Activated CD8-positive, alpha-beta T cell treated with anti-CD3 and anti-CD28 coated beads for 36 hours (primary cell): ENCODE results near the gene FADD. TPM values are rescaled to one million over a fixed set of nuclear protein-coding genes. Genes with fewer than 3 reads are reported as not detected.
A peak's percentile ranks its signal among the peaks of the same experiment; 100 is the strongest.

Experiments used
- ATAC-seq: fragments of 200-7000 bp; cut with Tn5 transposase; one replicate; pipeline ENCODE4 v1.10.0; 2021; ENCODE audit warnings: mild to moderate bottlenecking, moderate library complexity
- CTCF ChIA-PET: fragments of 350-600 bp; sonication (Branson Sonifier 250); formaldehyde crosslinking; loops from one replicate; lab custom pipeline; 2021; ENCODE audit warnings: antibody characterized with exemption; lab: Charles Lee
- POLR2A ChIA-PET: fragments of 350-600 bp; sonication (Branson Sonifier 250); formaldehyde crosslinking; loops from one replicate; lab custom pipeline; 2021; ENCODE audit warnings: antibody characterized with exemption; lab: Charles Lee
- DNase-seq: peaks from one replicate; pipeline ENCODE4 v3.0.0-alpha.2; 2020
- H3K27ac Mint-ChIP-seq: one replicate; pipeline ENCODE4 v1.8.0; 2021; ENCODE audit warnings: mild to moderate bottlenecking, mixed read lengths
- H3K27me3 Mint-ChIP-seq: one replicate; pipeline ENCODE4 v1.8.0; 2021; ENCODE audit warnings: mixed read lengths
- H3K36me3 Mint-ChIP-seq: one replicate; pipeline ENCODE4 v1.8.0; 2021; ENCODE audit warnings: low read depth, mixed read lengths
- H3K4me1 Mint-ChIP-seq: one replicate; pipeline ENCODE4 v1.8.0; 2021; ENCODE audit warnings: low read depth, mixed read lengths
- H3K4me3 Mint-ChIP-seq: one replicate; pipeline ENCODE4 v1.8.0; 2021; ENCODE audit warnings: mild to moderate bottlenecking, moderate library complexity, mixed read lengths
- H3K9me3 Mint-ChIP-seq: one replicate; pipeline ENCODE4 v1.8.0; 2021; ENCODE audit warnings: mixed read lengths
- intact Hi-C: fragments of 100-400 bp; cut with micrococcal nuclease; formaldehyde crosslinking; loops from one replicate; pipeline ENCODE4 v1.10.0; 2022
- total RNA-seq, 2 experiments: library from RNA; stranded (reverse); gene quantifications; one replicate each; pipeline ENCODE4 v1.2.3, GENCODE V29; 2021
- TF ChIP-seq, protein P1 (sequence below): fragments of 200-600 bp; IDR thresholded peaks from one replicate; pipeline ENCODE4 v1.8.0; 2022; ENCODE audit warnings: antibody characterized with exemption, mild to moderate bottlenecking

FADD gene
- total RNA-seq, 2 experiments from 2014 or later, result 27.6 to 29.6 TPM

DNA sequence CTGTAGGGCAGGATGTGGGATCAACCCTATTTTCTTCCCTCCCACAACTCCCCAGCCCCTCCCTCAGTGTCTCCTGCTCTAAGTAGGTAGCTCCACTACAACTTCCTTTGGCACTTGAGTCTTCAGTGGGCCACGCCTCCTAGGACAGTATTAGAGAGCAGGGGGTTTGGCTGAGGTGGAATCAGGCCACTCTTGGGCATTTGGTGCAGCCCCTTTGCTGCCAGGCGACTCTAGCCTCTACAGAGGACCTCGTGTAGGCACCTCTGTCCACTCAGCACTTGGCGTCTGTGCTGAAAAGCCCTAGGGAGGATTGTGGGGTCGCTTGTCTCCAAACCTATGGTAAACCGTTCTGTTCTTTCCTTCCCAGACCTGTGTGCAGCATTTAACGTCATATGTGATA, 2.7 kb downstream of the FADD start:
- TF ChIP-seq, protein P1, sequence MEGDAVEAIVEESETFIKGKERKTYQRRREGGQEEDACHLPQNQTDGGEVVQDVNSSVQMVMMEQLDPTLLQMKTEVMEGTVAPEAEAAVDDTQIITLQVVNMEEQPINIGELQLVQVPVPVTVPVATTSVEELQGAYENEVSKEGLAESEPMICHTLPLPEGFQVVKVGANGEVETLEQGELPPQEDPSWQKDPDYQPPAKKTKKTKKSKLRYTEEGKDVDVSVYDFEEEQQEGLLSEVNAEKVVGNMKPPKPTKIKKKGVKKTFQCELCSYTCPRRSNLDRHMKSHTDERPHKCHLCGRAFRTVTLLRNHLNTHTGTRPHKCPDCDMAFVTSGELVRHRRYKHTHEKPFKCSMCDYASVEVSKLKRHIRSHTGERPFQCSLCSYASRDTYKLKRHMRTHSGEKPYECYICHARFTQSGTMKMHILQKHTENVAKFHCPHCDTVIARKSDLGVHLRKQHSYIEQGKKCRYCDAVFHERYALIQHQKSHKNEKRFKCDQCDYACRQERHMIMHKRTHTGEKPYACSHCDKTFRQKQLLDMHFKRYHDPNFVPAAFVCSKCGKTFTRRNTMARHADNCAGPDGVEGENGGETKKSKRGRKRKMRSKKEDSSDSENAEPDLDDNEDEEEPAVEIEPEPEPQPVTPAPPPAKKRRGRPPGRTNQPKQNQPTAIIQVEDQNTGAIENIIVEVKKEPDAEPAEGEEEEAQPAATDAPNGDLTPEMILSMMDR, result no peak
- POLR2A ChIA-PET, result interaction anchor here (1.3 kb wide), 1 partner anchor 10 kb away, joined by 3 read pairs; no protein-coding TSS in a partner anchor
- ATAC-seq, result no peak
- Mint-ChIP-seq H3K27ac (peak overlapping the region; percentile 98), H3K9me3 (no peaks in the 10 kb centered on the region), H3K27me3 (no peaks in the 10 kb centered on the region), H3K36me3 (peaks cover 50% of the 10 kb centered on the region), H3K4me1 (peaks cover 54% of the 10 kb centered on the region), H3K4me3 (peak overlapping the region; percentile 97)
- CTCF ChIA-PET, result interaction anchor here (1.4 kb wide), 1 partner anchor 28 kb away, joined by 4 read pairs; no protein-coding TSS in a partner anchor
- peak; percentile 16 for DNase-seq
- intact Hi-C loops, result loop anchor here (10.0 kb wide), 1 partner anchor 59 kb away; no protein-coding TSS in a partner anchor

DNA sequence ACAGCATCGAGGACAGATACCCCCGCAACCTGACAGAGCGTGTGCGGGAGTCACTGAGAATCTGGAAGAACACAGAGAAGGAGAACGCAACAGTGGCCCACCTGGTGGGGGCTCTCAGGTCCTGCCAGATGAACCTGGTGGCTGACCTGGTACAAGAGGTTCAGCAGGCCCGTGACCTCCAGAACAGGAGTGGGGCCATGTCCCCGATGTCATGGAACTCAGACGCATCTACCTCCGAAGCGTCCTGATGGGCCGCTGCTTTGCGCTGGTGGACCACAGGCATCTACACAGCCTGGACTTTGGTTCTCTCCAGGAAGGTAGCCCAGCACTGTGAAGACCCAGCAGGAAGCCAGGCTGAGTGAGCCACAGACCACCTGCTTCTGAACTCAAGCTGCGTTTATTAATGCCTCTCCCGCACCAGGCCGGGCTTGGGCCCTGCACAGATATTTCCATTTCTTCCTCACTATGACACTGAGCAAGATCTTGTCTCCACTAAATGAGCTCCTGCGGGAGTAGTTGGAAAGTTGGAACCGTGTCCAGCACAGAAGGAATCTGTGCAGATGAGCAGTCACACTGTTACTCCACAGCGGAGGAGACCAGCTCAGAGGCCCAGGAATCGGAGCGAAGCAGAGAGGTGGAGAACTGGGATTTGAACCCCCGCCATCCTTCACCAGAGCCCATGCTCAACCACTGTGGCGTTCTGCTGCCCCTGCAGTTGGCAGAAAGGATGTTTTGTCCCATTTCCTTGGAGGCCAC, 3.3 kb downstream of the FADD start:
- intact Hi-C loops, result loop anchor here (10.0 kb wide), 1 partner anchor 58 kb away; no protein-coding TSS in a partner anchor
- ATAC-seq, result no peak
- ChIA-PET POLR2A (no interaction called here), CTCF (interaction anchor here (1.2 to 1.4 kb wide), 2 partner anchors 11 to 29 kb away, joined by 3 to 4 read pairs; no protein-coding TSS in a partner anchor)
- Mint-ChIP-seq H3K4me1 (peaks cover 54% of the 10 kb centered on the region), H3K27ac (peak overlapping the region; percentile 98), H3K27me3 (no peaks in the 10 kb centered on the region), H3K9me3 (no peaks in the 10 kb centered on the region), H3K36me3 (peaks cover 50% of the 10 kb centered on the region), H3K4me3 (no peak overlapping the region)
- TF ChIP-seq, protein P1, result no peak
- no peak for DNase-seq

DNA sequence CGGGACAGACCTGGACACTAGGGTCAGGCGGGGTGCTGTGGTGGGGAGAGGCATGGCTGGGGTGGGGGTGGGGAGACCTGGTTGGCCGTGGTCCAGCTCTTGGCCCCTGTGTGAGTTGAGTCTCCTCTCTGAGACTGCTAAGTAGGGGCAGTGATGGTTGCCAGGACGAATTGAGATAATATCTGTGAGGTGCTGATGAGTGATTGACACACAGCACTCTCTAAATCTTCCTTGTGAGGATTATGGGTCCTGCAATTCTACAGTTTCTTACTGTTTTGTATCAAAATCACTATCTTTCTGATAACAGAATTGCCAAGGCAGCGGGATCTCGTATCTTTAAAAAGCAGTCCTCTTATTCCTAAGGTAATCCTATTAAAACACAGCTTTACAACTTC, 3.9 kb downstream of the FADD start:
- no peak for DNase-seq
- CTCF ChIA-PET, result interaction anchor here (1.2 to 1.4 kb wide), 2 partner anchors 11 to 30 kb away, joined by 3 to 4 read pairs; no protein-coding TSS in a partner anchor
- no peak overlapping the region for H3K4me3 Mint-ChIP-seq

DNA sequence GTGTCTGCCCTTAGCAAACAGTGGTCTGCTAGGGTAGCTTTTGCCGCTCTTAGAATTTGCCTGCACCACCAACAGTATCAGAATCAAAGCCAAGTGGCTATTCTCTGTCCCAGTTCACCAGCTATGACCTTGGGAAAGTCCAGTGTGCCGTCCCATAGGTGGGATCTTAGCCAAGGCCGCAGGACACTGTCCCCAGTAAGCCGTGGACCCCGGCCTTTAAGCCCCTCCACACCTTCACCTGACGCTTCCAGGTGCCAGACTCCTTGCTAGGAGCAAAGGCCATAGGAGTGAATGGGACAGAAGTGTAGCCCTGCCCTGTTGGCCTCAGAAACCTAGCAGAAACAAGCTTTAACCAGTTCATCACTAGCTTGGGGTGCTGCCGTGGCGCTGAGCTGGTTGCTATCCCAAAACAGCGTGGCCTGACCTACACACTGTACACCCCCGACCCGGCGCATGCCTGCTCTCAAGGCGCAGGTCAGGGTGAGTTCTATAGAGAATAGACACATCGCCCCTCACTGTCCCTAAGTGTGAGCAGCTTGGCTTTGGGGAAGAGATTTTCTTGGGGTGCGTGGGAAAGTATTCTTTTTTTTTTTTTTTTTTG, 4.5 kb downstream of the FADD start:
- POLR2A ChIA-PET, result no interaction called here
- no peaks in the 10 kb centered on the region for H3K9me3 Mint-ChIP-seq
- DNase-seq, result no peak
- no peak for ATAC-seq
- H3K36me3 Mint-ChIP-seq, result peaks cover 50% of the 10 kb centered on the region
- TF ChIP-seq, protein P1, result no peak
- CTCF ChIA-PET, result no interaction called here
- no peak overlapping the region for H3K4me3 Mint-ChIP-seq
- no peaks in the 10 kb centered on the region for H3K27me3 Mint-ChIP-seq
- intact Hi-C loops, result loop anchor here (10.0 kb wide), 1 partner anchor 57 kb away; no protein-coding TSS in a partner anchor
- peaks cover 52% of the 10 kb centered on the region for H3K4me1 Mint-ChIP-seq
- peak overlapping the region; percentile 42 for H3K27ac Mint-ChIP-seq

More for the DNA sequence above, 3.9 kb downstream of the FADD start:
- intact Hi-C loops, result loop anchor here (10.0 kb wide), 1 partner anchor 58 kb away; no protein-coding TSS in a partner anchor
- POLR2A ChIA-PET, result no interaction called here
- no peaks in the 10 kb centered on the region for H3K9me3 Mint-ChIP-seq
- H3K27ac Mint-ChIP-seq, result peak overlapping the region; percentile 42
- H3K27me3 Mint-ChIP-seq, result no peaks in the 10 kb centered on the region
- no peak for ATAC-seq
- TF ChIP-seq, protein P1, result no peak
- peaks cover 50% of the 10 kb centered on the region for H3K36me3 Mint-ChIP-seq
- peaks cover 54% of the 10 kb centered on the region for H3K4me1 Mint-ChIP-seq
